AG10803 (cell line): ENCODE results near the gene CRAMP1.

ENCODE experiments used
- DNase-seq: peaks from one replicate; pipeline ENCODE4 v3.0.0; 2010; ENCODE audit warnings: low read depth
- H3K4me3 ChIP-seq: 2 replicates; pipeline ENCODE4 v1.5.1; 2011; ENCODE audit warnings: mild to moderate bottlenecking, low read length, control low read depth
- CTCF ChIP-seq: conservative IDR thresholded peaks from 2 replicates; pipeline ENCODE4 v1.5.1; 2011; ENCODE audit warnings: mild to moderate bottlenecking, low read length, control low read depth, inconsistent platforms

The CRAMP1 gene

DNA sequence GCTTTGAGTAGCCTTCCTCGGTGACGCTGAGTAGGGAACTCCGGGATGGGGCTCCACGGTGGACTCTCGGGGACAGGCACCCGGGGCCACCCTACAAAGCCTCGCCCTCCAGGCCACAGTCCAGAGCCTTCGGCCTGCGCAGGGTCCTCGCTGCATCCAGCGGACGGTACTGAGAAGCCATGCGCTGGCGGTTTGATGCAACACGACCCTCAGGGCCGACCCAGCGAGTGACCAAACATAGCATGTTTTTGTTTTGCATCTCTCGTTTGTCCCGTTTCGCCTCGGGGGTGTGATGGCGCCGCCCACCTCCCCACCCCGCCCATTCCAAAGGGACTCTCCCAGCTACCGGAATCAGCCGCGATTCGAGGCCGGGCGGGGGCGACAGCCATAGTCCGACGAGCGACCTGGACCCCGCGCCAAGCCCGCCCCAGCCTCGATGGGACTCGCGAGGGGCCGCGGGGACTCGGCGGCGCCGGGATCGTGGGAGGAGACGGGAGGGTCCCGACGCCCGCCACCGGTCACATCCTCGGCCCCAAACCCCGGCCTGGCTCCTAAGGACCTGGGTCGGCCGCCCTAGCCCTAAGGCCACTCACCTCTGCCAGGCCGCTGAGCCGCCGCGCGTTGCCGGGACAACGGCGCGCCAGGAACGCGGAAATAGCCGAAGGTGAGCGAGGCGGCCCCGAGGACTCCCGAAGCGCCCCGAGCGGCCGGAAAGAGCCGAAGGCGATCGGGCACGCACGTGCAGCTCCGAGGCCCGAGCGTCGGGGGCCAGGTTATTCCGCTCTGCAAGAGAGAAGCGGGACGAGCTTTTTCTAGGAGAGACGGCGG, 1.9 kb upstream of the CRAMP1 start:
- peak; percentile 82 for DNase-seq
- no peak for TF ChIP-seq CTCF
- H3K4me3 ChIP-seq = peak overlapping the region; percentile 82

- DNase-seq = no peak
- H3K4me3 ChIP-seq = peak overlapping the region; percentile 82
- no peak for TF ChIP-seq CTCF
These were observed 1.1 kb upstream of the CRAMP1 start for GRCh38 chr16:1610899-1611632.

DNA sequence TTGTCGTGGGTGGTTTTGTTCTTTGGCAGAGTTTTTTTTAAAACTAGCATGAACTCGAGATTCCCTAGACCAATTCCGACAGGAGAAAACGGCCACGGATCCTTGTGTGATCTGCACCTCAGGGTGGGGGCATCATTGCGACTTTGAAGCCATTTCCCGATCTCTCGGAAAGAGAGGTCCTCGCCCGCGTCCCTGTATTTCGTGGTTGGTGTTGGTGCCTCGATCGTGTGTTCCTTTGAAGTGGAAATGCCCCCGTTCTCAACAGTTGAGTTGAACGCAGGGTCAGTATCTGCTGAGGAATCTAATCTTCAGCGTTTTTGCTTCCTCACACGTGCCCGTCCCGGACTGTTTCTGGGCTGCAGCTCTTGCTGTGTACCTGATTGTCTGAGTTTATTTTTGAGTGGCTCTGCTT, 1.1 kb downstream of the CRAMP1 start:
- no peak for DNase-seq
- no peak for TF ChIP-seq CTCF
- peak overlapping the region; percentile 88 for H3K4me3 ChIP-seq

GRCh38 chr16:1613728-1614455, 1.7 kb downstream of the CRAMP1 start:
- DNase-seq = no peak
- H3K4me3 ChIP-seq = peak overlapping the region; percentile 88
- no peak for TF ChIP-seq CTCF

DNA sequence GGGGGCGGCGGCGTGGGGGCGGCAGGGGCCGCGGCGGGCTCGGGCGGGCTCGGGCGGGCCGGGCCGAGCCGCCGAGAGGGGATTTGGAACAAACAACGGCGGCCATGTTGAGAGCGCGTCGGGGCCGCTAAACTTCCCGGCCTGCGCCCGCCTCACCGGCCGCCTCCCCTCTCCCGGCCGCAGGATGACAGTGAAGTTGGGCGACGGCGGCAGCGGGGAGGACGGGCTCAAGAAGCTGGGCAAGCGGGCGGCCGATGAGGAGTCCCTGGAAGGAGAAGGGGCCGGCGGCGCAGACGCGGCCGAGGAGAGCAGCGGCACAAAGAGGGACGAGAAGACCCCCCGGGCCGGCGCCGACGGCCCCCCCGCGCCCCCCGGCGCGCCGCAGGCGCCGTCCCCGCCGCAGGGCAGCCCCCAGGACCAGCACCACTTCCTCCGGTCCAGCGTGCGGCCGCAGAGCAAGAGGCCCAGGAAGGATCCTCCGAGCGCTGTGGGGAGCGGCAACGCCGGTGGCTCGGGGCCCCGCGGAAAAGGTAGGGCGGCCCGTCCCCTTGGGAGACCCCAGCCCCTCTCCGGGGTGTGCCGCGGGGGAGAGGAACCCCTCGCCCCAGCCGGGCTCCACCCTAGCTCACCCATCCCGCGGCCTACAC, 2.4 kb downstream of the CRAMP1 start:
- peak; percentile 47 for DNase-seq
- TF ChIP-seq CTCF = no peak
- H3K4me3 ChIP-seq = peak overlapping the region; percentile 69

- DNase-seq = no peak
- TF ChIP-seq CTCF = no peak
- peak overlapping the region; percentile 69 for H3K4me3 ChIP-seq
These were observed 3.6 kb downstream of the CRAMP1 start for GRCh38 chr16:1615761-1616160.
